BE2C (cell line): Measurements from ENCODE around the gene CDHR3.

Experiments
- DNase-seq: peaks from one replicate; pipeline ENCODE4 v3.0.0-alpha.2; 2020
- H3K27me3 ChIP-seq: fragments of 250-450 bp; sonication (Bioruptor Pico); 2 replicates; pipeline ENCODE4 v1.5.1; 2020; ENCODE audit warnings: mild to moderate bottlenecking
- H3K36me3 ChIP-seq: fragments of 250-450 bp; sonication (Bioruptor Pico); 2 replicates; pipeline ENCODE4 v1.5.1; 2020; ENCODE audit warnings: mild to moderate bottlenecking
- H3K4me1 ChIP-seq: fragments of 250-450 bp; sonication (Bioruptor Pico); 2 replicates; pipeline ENCODE4 v1.5.1; 2020
- H3K4me3 ChIP-seq: 2 replicates; pipeline ENCODE4 v1.5.1; 2011; ENCODE audit warnings: low read depth, low read length
- H3K9me3 ChIP-seq: fragments of 250-450 bp; sonication (Bioruptor Pico); 2 replicates; pipeline ENCODE4 v1.5.1; 2020
- CTCF ChIP-seq: IDR thresholded peaks from 2 replicates; pipeline ENCODE4 v1.5.1; 2012; ENCODE audit warnings: mild to moderate bottlenecking, low read depth, low read length

Gene CDHR3

GRCh38 chr7:106065575-106066500 lies 102.8 kb downstream of the CDHR3 start:
- DNase-seq, result no peak
- no peaks in the 10 kb centered on the region for H3K27me3 ChIP-seq

GRCh38 chr7:106067678-106068077 lies 104.6 kb downstream of the CDHR3 start:
- H3K27me3 ChIP-seq, result no peaks in the 10 kb centered on the region

More at GRCh38 chr7:106065575-106066500, 102.8 kb downstream of the CDHR3 start:
- TF ChIP-seq CTCF, result no peak
- Histone ChIP-seq H3K4me1 (peaks cover 13% of the 10 kb centered on the region), H3K9me3 (no peaks in the 10 kb centered on the region), H3K4me3 (peak overlapping the region; percentile 30), H3K36me3 (no peaks in the 10 kb centered on the region)

GRCh38 chr7:106068538-106068961 lies 105.5 kb downstream of the CDHR3 start:
- DNase-seq, result no peak
- no peaks in the 10 kb centered on the region for H3K36me3 ChIP-seq
- no peaks in the 10 kb centered on the region for H3K27me3 ChIP-seq
- H3K9me3 ChIP-seq, result no peaks in the 10 kb centered on the region
- peaks cover 13% of the 10 kb centered on the region for H3K4me1 ChIP-seq
- H3K4me3 ChIP-seq, result no peak overlapping the region
- no peak for TF ChIP-seq CTCF

More at GRCh38 chr7:106067678-106068077, 104.6 kb downstream of the CDHR3 start:
- Histone ChIP-seq H3K4me3 (no peak overlapping the region), H3K36me3 (no peaks in the 10 kb centered on the region), H3K4me1 (peaks cover 13% of the 10 kb centered on the region), H3K9me3 (no peaks in the 10 kb centered on the region)
- no peak for DNase-seq
- TF ChIP-seq CTCF, result no peak

GRCh38 chr7:106068986-106069385 lies 105.9 kb downstream of the CDHR3 start:
- no peak overlapping the region for H3K4me3 ChIP-seq
- no peak for TF ChIP-seq CTCF
- peaks cover 13% of the 10 kb centered on the region for H3K4me1 ChIP-seq
- DNase-seq, result no peak
- no peaks in the 10 kb centered on the region for H3K36me3 ChIP-seq
- no peaks in the 10 kb centered on the region for H3K27me3 ChIP-seq
- no peaks in the 10 kb centered on the region for H3K9me3 ChIP-seq

GRCh38 chr7:106069471-106070200 lies 106.6 kb downstream of the CDHR3 start:
- Histone ChIP-seq H3K36me3 (no peaks in the 10 kb centered on the region), H3K9me3 (no peaks in the 10 kb centered on the region), H3K4me3 (no peak overlapping the region), H3K4me1 (peaks cover 12% of the 10 kb centered on the region), H3K27me3 (no peaks in the 10 kb centered on the region)
- no peak for DNase-seq
- TF ChIP-seq CTCF, result no peak
